ENCODE results near the gene CKLF.

DNA sequence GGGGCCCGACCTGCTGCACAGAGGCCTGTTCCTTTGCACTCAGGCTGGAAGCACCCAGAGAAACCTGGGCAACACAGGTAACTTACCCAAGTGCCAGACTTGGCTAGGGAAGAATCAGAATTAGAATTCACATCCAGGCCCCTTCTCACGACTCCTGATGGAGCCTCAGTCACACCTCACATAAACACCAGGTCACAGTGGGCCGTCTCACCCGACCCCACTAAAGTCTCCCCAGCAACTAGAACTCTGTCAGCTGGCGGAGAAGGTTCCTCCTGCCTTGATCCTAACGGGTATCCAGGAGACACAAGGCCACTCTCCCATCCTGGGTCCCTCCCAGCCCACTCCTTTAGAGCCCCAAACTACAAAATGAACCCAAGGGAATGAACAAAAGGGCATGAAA is 8.8 kb upstream of the CKLF start:
- TF ChIP-seq, protein P1, sequence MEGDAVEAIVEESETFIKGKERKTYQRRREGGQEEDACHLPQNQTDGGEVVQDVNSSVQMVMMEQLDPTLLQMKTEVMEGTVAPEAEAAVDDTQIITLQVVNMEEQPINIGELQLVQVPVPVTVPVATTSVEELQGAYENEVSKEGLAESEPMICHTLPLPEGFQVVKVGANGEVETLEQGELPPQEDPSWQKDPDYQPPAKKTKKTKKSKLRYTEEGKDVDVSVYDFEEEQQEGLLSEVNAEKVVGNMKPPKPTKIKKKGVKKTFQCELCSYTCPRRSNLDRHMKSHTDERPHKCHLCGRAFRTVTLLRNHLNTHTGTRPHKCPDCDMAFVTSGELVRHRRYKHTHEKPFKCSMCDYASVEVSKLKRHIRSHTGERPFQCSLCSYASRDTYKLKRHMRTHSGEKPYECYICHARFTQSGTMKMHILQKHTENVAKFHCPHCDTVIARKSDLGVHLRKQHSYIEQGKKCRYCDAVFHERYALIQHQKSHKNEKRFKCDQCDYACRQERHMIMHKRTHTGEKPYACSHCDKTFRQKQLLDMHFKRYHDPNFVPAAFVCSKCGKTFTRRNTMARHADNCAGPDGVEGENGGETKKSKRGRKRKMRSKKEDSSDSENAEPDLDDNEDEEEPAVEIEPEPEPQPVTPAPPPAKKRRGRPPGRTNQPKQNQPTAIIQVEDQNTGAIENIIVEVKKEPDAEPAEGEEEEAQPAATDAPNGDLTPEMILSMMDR (IDR thresholded peaks at IDR 0.05) = no peak
- TF ChIP-seq POLR2A (IDR thresholded peaks at IDR 0.05) = no peak

Data from lower leg skin (tissue), 3 donors.